NCI-H1417 treated with DMSO at 0.1 percent for 48 hours (cell line): Measurements from ENCODE around the gene GALNT9.

Experiments used
- DNase-seq: peaks from one replicate; lab custom pipeline; 2025; lab: John Stamatoyannopoulos, UW

The GALNT9 gene

GRCh38 chr12:132292328-132293319 lies 36.8 kb downstream of the GALNT9 start:
- DNase-seq = no peak

- no peak for DNase-seq
Observed at GRCh38 chr12:132291402-132292175, 37.8 kb downstream of the GALNT9 start.

- no peak for DNase-seq
Observed at GRCh38 chr12:132290203-132290540, 39.2 kb downstream of the GALNT9 start.

GRCh38 chr12:132289356-132290202 lies 39.8 kb downstream of the GALNT9 start:
- DNase-seq = no peak

GRCh38 chr12:132288516-132289215 lies 40.7 kb downstream of the GALNT9 start:
- no peak for DNase-seq

- DNase-seq = no peak
Observed at GRCh38 chr12:132287391-132288238, 41.8 kb downstream of the GALNT9 start.

GRCh38 chr12:132286912-132287311 lies 42.5 kb downstream of the GALNT9 start:
- DNase-seq = no peak

GRCh38 chr12:132285991-132286681 lies 43.3 kb downstream of the GALNT9 start:
- no peak for DNase-seq

- no peak for DNase-seq
Observed at GRCh38 chr12:132284827-132285741, 44.3 kb downstream of the GALNT9 start.

- no peak for DNase-seq
Observed at GRCh38 chr12:132284071-132284826, 45.1 kb downstream of the GALNT9 start.

- DNase-seq = no peak
Observed at GRCh38 chr12:132282950-132283771, 46.2 kb downstream of the GALNT9 start.

GRCh38 chr12:132282031-132282949 lies 47.1 kb downstream of the GALNT9 start:
- DNase-seq = no peak

GRCh38 chr12:132281038-132281437 lies 48.4 kb downstream of the GALNT9 start:
- DNase-seq = no peak

GRCh38 chr12:132280406-132280805 lies 49.0 kb downstream of the GALNT9 start:
- DNase-seq = no peak

GRCh38 chr12:132279930-132280329 lies 49.5 kb downstream of the GALNT9 start:
- no peak for DNase-seq
